GM15510 (cell line): ENCODE results near the gene CNTD1.

Experiments used
- POLR2A ChIP-seq: IDR thresholded peaks from 3 replicates; pipeline ENCODE4 v1.6.1; 2011; ENCODE audit warnings: borderline replicate concordance; ENCODE audit not compliant: insufficient read length; ENCODE audit errors: extremely low read depth

Gene CNTD1

DNA sequence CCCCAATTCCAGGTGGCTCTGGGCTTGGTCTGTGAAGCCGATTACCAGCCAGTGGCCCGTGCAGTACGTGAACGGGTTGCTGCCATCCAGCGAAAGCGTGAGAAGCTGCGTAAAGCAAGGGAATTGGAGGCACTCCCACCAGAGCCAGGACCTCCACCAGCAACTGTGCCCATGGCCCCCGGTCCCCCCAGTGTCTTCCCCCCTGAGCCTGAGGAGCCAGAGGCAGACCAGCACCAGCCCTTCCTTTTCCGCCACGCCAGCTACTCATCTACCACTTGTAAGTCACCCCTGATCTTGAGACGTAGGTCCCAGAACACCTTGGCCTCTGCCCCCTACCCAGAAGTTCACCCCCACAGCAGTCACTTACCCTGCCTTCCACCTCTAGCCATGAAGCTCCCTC lies 11.4 kb upstream of the CNTD1 start:
- no peak for TF ChIP-seq POLR2A

DNA sequence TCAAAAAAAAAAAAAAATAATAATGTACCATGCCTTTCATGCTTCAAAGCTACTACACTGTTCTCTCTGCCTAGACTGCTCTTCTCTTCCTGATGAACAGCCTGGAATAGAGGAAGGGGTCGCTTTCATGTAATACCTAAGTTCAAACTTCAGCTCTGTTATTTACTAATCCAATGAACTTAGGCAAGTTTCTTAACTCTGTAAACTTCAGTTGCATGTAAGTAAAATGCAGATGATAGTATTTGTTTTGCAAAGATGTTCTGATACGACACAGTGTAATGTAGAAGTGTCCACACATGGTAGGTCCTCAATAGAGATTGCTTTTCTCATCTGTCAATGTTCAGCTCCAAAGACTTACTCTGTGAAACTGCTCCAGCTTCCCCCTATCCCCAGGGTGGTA lies 6.7 kb upstream of the CNTD1 start:
- TF ChIP-seq POLR2A = no peak

DNA sequence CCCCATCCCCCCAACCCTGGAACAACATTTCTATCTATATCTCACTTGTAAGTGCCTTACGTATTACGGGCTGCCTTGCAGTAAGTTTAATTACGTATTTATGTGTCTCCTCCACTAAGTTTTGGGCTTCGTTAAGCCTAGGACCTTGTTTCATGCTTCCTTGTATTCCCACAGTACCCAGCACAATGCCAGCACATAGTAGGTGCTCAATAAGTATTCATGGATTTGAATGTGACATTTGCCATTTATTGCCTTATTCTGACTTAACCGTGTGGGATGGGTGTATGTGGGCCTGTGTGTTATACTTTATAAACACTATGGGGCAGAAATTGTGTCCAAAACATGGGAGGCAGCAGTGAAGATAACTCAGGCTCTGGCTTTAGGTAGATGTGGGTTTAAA lies 6.1 kb upstream of the CNTD1 start:
- TF ChIP-seq POLR2A = no peak

DNA sequence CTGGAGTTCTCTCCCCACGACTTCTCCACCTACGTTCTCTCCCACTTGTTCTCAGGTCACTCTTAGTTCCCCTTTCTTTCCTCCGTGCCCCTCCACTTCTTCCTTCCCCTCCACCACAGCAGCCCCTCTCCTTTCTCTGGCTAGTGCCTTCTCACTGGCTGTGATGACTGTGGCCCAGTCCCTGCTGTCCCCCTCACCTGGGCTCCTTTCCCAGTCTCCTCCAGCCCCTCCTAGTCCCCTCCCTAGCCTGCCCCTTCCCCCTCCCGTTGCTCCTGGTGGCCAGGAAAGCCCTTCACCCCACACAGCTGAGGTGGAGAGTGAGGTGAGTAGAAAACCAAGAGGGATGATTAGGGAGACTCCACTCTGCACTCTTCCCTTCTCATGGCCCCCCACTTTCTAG lies 3.6 kb upstream of the CNTD1 start:
- TF ChIP-seq POLR2A = no peak

DNA sequence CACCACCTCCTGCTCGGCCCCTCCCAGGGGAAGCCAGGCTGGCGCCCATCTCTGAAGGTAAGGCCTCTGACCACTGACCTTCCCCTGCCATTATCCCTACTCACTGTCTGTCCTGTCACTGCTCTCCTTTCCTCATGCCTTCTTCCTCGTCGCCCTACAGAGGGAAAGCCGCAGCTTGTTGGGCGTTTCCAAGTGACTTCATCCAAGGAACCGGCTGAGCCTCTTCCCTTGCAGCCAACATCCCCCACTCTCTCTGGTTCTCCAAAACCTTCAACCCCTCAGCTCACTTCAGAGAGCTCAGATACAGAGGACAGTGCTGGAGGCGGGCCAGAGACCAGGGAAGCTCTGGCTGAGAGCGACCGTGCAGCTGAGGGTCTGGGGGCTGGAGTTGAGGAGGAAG lies 3.2 kb upstream of the CNTD1 start:
- no peak for TF ChIP-seq POLR2A

DNA sequence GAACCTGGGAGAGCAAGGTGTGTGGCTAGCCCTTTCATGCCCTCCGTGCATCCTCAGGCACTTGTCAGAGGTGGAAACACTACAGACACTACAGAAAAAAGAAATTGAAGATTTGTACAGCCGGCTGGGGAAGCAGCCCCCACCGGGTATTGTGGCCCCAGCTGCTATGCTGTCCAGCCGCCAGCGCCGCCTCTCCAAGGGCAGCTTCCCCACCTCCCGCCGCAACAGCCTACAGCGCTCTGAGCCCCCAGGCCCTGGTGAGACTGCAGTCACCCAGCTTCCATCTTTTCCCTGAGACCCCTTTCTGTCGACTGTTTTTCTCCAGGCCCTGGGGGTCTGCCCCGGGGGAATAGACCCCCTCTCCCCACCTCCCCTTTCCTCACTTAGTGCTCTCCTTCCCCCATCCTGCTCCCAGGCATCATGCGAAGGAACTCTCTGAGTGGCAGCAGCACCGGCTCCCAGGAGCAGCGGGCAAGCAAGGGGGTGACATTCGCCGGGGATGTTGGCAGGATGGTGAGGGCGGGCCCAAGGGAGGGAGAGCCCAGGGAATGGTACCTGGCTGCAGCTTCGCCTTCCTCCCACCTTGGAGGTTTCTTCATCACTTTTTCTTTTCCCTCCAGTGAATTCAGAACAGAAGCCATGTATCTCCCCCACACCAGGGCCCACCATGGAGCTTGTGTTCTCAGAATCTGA lies 2.4 kb upstream of the CNTD1 start:
- no peak for TF ChIP-seq POLR2A

DNA sequence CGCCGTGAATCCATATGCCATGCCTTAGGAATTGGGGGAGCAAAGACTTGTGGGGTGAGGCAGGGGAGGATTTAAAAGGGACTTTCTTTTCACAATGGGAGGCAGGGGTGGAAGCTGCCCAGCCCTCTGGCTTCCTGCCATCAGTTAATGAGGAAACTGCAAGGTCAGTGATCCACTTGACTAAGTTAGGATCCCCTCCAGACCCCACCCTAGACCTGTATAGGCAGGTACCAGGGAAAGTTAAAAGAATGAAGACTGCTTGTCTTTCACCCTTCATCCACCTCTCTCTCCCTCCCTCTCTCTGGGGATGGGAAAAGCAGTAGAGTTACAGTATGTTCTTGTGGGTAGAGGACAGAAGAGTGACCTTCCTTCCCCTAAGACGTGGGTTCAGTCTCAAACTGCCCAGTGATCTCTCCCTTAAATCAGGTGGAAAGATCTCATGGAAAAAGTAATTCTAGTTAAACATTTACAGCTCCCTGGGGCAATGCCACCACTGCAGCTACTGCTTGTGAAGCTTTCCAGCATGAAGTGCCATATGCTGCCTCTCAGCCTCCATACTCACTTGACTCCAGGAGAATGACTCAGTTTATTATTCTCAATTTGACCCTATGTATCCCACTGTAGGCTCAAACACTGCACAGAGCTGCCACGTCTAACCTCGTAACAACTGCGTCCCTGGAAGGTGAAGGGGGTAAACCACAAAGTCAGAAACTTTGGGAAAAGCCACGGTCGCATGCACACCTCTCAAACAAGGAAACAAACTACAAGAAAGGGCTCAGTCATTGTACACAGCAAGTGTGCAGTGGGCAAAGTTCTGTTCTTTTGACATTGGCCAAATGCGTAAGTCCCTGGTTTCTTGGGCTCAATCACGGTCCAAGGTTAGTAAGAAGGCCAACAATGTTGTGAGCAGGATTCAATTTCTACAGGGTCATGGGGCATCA lies 1.3 kb upstream of the CNTD1 start:
- TF ChIP-seq POLR2A = no peak

DNA sequence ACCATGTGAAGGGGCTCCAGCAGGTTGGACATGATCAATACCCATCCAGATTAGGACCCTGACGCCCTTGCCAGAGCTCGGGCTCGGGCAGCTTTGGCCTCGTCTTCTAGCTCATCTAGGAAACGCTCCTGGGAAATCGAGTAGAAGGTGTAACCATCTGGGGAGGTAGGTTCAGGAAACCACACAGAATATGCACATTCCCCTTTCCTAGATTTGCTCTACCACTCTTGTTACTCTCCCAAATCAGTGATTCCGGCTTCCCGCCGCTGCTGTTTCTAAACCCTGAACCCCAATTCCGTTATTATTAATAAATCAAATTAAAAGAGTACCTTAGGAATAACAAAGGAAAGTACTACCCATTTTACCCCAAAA lies 664 bp upstream of the CNTD1 start:
- no peak for TF ChIP-seq POLR2A

DNA sequence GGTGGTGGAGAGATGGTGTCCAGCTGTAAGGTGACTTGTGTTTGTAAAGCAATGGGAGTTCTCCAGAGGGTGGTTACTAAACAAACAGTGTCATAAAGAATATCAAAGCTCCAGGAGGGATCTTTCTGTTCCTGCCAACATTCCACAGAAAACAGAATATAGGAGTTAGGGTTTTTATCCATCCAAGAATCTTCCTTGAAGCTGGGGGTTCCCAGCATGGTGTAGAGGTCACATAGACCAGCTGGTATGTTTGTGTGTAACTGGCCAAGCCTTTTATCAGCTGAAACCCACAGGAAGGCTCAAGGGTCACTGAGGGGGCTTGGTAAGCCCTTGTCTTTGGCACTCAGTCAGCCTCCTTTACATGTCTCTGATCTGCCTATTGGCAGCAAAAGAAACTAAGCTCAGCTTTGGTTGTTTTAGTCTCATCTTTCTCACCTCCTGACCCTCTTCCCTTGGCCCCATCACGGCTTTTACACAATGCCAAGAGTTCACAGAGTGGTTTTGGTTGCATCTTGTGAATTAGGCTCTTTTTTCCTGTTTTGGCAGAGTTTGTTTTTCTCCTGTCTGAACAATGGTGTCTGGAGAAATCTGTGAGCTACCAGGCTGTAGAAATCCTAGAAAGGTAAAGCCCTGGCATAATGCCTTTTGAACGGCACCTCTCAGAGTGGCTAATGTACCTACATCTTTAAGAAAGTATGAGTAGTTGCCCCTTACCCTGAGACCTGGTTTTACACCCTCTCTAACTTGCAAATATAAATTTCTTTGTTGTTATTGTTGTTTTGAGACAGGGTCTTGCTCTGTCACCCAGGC lies 4.6 kb downstream of the CNTD1 start:
- no peak for TF ChIP-seq POLR2A

DNA sequence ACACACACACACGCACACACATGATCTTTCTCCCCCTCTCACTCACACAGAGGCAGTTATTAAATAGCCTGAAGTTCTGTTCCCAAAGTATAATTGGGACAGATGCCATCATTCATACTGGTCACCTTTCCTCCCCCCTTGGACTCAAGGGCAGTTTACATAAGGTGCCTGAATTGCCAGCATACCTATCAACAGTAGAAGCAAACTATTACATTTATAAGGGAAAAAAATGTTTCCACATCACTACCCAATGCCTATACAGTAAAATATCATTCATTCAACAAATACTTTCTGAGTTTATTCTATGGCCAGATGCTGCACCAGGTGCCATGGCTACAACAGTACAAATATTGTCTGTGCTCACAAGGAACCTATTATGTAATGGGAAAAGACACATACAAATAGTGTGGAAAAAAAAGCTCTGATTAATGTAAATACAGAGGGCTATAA lies 6.3 kb downstream of the CNTD1 start:
- no peak for TF ChIP-seq POLR2A

DNA sequence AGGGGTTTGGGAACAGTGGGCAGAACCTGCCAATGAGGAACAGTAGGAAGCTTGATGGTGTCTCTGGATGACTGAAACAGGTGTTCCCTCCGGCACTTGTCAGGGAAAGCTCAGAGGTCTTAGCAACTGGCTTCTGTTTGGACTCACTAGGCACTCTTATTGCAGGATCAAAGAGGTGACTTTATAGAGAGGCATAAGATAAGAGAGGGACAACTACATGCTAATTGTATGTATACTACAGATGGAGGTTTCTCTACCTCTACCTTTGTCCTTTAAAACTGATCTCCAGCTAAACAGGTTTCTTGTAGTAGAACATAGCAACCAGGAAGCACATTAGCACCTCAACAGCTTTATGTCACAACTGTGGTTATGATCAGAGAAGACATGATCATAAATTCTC lies 7.6 kb downstream of the CNTD1 start:
- TF ChIP-seq POLR2A = no peak

DNA sequence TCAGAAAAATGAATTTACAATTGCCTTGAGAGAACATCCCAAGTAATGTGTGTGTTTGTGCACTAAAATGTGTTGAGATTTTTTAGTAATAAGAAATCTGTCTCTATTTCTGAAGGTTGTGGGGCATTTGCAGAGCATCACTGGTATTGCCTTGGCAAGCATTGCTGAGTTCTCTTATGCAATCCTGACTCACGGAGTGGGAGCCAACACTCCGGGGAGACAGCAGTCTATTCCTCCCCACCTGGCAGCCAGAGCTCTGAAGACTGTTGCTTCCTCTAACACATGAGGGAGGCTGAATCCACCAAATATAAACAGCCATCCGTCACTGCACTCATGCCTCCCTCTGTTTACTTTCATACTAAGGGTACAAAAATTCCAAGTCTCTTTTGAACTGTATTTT lies 10.6 kb downstream of the CNTD1 start:
- TF ChIP-seq POLR2A = no peak

DNA sequence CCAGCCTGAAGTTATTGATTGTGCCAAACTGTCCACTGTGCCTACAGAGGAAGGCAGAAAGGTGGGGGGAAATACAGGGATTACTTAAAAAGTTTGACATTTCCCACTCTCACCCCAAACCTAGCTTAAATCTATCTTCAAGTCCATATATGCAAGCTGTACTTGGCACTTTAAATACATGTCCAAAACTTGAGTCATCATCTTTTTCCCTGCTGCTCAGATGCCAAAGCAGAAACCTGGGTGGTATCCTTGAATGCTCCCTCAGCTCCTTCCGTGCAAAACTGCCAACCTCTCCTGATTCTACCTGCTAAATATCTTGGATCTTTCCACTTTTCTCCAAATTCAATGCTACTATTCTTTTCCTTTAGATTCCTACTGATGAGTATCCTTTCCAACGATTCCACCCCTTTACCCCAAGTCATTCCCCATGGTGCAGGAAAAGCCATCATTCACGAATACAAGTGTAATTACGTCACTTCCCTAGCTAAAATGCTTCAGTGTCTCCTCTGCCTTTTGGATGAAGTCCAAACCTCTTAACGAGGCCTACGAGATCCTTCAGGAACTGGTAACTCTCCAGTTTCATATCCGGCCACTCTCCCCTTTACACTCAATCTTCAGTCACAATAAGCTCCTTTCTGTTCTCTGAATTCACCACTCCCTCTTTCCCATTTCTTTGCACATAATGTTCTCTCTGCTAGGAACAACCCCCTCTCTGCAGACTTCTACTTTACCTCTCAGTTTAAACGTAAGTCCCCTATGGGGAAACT lies 16.2 kb downstream of the CNTD1 start:
- no peak for TF ChIP-seq POLR2A

DNA sequence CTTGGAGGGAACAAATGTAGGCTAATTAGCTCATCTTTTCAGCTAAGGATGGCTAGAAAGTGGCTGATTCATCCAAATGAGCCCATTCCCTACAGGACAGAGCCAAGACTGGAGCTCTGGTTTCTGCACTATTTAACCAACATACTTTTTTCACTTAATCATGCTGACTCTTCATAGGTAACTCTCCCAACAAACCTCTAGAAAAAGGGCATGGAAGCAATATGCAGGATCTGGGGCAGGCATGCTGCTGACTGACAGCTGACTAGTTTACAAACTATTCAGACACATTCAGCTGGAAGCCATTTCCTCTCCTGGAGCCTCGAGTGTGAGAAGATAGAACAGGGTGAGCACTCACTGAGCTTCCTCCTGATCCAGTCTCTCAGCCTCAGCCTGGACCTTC lies 19.2 kb downstream of the CNTD1 start:
- TF ChIP-seq POLR2A = no peak
